T-helper 2 cell treated with Interferon-gamma antibody and Interleukin-4, amounts not matched to agents 5 μg/mL and 100 μg/mL, for 36 hours (primary cell): ENCODE measurements around the gene JAZF1.

Experiments
- DNase-seq: peaks from one replicate; pipeline ENCODE4 v3.0.0; 2021; ENCODE audit warnings: low spot score
- H3K27ac Mint-ChIP-seq: one replicate; pipeline ENCODE4 v1.8.0; 2021; ENCODE audit warnings: mild to moderate bottlenecking, mixed read lengths
- H3K27me3 Mint-ChIP-seq: one replicate; pipeline ENCODE4 v1.8.0; 2021; ENCODE audit warnings: low read depth, mixed read lengths
- H3K36me3 Mint-ChIP-seq: one replicate; pipeline ENCODE4 v1.8.0; 2021; ENCODE audit warnings: low read depth, mixed read lengths
- H3K4me1 Mint-ChIP-seq: one replicate; pipeline ENCODE4 v1.8.0; 2021; ENCODE audit warnings: low read depth, mixed read lengths
- H3K4me3 Mint-ChIP-seq: one replicate; pipeline ENCODE4 v1.8.0; 2022; ENCODE audit warnings: mild to moderate bottlenecking, moderate library complexity, mixed read lengths
- H3K9me3 Mint-ChIP-seq: one replicate; pipeline ENCODE4 v1.8.0; 2021; ENCODE audit warnings: mixed read lengths

Gene JAZF1

GRCh38 chr7:28005075-28005846 is 175.3 kb downstream of the JAZF1 start:
- no peaks in the 10 kb centered on the region for H3K36me3 Mint-ChIP-seq

GRCh38 chr7:28003408-28003807 is 177.2 kb downstream of the JAZF1 start:
- Mint-ChIP-seq H3K9me3 (no peaks in the 10 kb centered on the region), H3K36me3 (no peaks in the 10 kb centered on the region), H3K4me1 (no peaks in the 10 kb centered on the region), H3K27me3 (no peaks in the 10 kb centered on the region), H3K27ac (no peak overlapping the region), H3K4me3 (no peak overlapping the region)
- DNase-seq = no peak

More at GRCh38 chr7:28005075-28005846, 175.3 kb downstream of the JAZF1 start:
- no peaks in the 10 kb centered on the region for H3K9me3 Mint-ChIP-seq
- DNase-seq = no peak
- no peak overlapping the region for H3K27ac Mint-ChIP-seq
- H3K4me3 Mint-ChIP-seq = no peak overlapping the region
- no peaks in the 10 kb centered on the region for H3K4me1 Mint-ChIP-seq
- H3K27me3 Mint-ChIP-seq = peaks cover 4% of the 10 kb centered on the region

- H3K4me1 Mint-ChIP-seq = no peaks in the 10 kb centered on the region
- H3K36me3 Mint-ChIP-seq = no peaks in the 10 kb centered on the region
- DNase-seq = no peak
- no peaks in the 10 kb centered on the region for H3K9me3 Mint-ChIP-seq
- no peak overlapping the region for H3K4me3 Mint-ChIP-seq
- H3K27me3 Mint-ChIP-seq = peaks cover 2% of the 10 kb centered on the region
- no peak overlapping the region for H3K27ac Mint-ChIP-seq
Measured at GRCh38 chr7:28002638-28003037, 178.0 kb downstream of the JAZF1 start.

GRCh38 chr7:28001896-28002295 is 178.7 kb downstream of the JAZF1 start:
- Mint-ChIP-seq H3K36me3 (no peaks in the 10 kb centered on the region), H3K4me3 (no peak overlapping the region), H3K4me1 (no peaks in the 10 kb centered on the region), H3K27me3 (peaks cover 2% of the 10 kb centered on the region), H3K27ac (no peak overlapping the region), H3K9me3 (no peaks in the 10 kb centered on the region)
- DNase-seq = no peak

- no peaks in the 10 kb centered on the region for H3K9me3 Mint-ChIP-seq
- no peaks in the 10 kb centered on the region for H3K4me1 Mint-ChIP-seq
- H3K27me3 Mint-ChIP-seq = peaks cover 6% of the 10 kb centered on the region
- no peak overlapping the region for H3K27ac Mint-ChIP-seq
- DNase-seq = no peak
- H3K36me3 Mint-ChIP-seq = no peaks in the 10 kb centered on the region
- H3K4me3 Mint-ChIP-seq = no peak overlapping the region
Measured at GRCh38 chr7:27999829-28000228, 180.8 kb downstream of the JAZF1 start.

GRCh38 chr7:27998382-27998781 is 182.2 kb downstream of the JAZF1 start:
- Mint-ChIP-seq H3K9me3 (no peaks in the 10 kb centered on the region), H3K36me3 (no peaks in the 10 kb centered on the region), H3K27ac (no peak overlapping the region), H3K4me1 (no peaks in the 10 kb centered on the region), H3K4me3 (no peak overlapping the region), H3K27me3 (peaks cover 10% of the 10 kb centered on the region)
- no peak for DNase-seq

- no peaks in the 10 kb centered on the region for H3K4me1 Mint-ChIP-seq
- H3K9me3 Mint-ChIP-seq = no peaks in the 10 kb centered on the region
- no peaks in the 10 kb centered on the region for H3K36me3 Mint-ChIP-seq
- no peak overlapping the region for H3K27ac Mint-ChIP-seq
- no peak overlapping the region for H3K4me3 Mint-ChIP-seq
- peaks cover 12% of the 10 kb centered on the region for H3K27me3 Mint-ChIP-seq
- DNase-seq = no peak
Measured at GRCh38 chr7:27997188-27997707, 183.3 kb downstream of the JAZF1 start.

- no peaks in the 10 kb centered on the region for H3K4me1 Mint-ChIP-seq
- no peak for DNase-seq
Measured at GRCh38 chr7:27996141-27996540, 184.5 kb downstream of the JAZF1 start.

GRCh38 chr7:27995228-27995627 is 185.4 kb downstream of the JAZF1 start:
- H3K4me3 Mint-ChIP-seq = no peak overlapping the region
- H3K27ac Mint-ChIP-seq = no peak overlapping the region
- peaks cover 17% of the 10 kb centered on the region for H3K27me3 Mint-ChIP-seq
- H3K9me3 Mint-ChIP-seq = no peaks in the 10 kb centered on the region
- no peaks in the 10 kb centered on the region for H3K36me3 Mint-ChIP-seq
- no peak for DNase-seq
- H3K4me1 Mint-ChIP-seq = no peaks in the 10 kb centered on the region

More at GRCh38 chr7:27996141-27996540, 184.5 kb downstream of the JAZF1 start:
- no peaks in the 10 kb centered on the region for H3K36me3 Mint-ChIP-seq
- H3K27me3 Mint-ChIP-seq = peaks cover 15% of the 10 kb centered on the region
- no peak overlapping the region for H3K27ac Mint-ChIP-seq
- no peak overlapping the region for H3K4me3 Mint-ChIP-seq
- no peaks in the 10 kb centered on the region for H3K9me3 Mint-ChIP-seq

GRCh38 chr7:27994639-27995038 is 186.0 kb downstream of the JAZF1 start:
- DNase-seq = no peak
- Mint-ChIP-seq H3K4me1 (no peaks in the 10 kb centered on the region), H3K9me3 (no peaks in the 10 kb centered on the region), H3K27ac (no peak overlapping the region), H3K4me3 (no peak overlapping the region), H3K27me3 (peaks cover 17% of the 10 kb centered on the region), H3K36me3 (no peaks in the 10 kb centered on the region)

GRCh38 chr7:27992755-27993493 is 187.7 kb downstream of the JAZF1 start:
- no peaks in the 10 kb centered on the region for H3K4me1 Mint-ChIP-seq
- H3K9me3 Mint-ChIP-seq = peaks cover 7% of the 10 kb centered on the region
- H3K36me3 Mint-ChIP-seq = no peaks in the 10 kb centered on the region
- no peak for DNase-seq
- H3K27me3 Mint-ChIP-seq = peaks cover 17% of the 10 kb centered on the region
- no peak overlapping the region for H3K4me3 Mint-ChIP-seq
- no peak overlapping the region for H3K27ac Mint-ChIP-seq

GRCh38 chr7:27992097-27992496 is 188.5 kb downstream of the JAZF1 start:
- H3K9me3 Mint-ChIP-seq = peaks cover 10% of the 10 kb centered on the region
- no peak for DNase-seq
- no peak overlapping the region for H3K4me3 Mint-ChIP-seq
- no peaks in the 10 kb centered on the region for H3K36me3 Mint-ChIP-seq
- no peaks in the 10 kb centered on the region for H3K4me1 Mint-ChIP-seq
- H3K27ac Mint-ChIP-seq = no peak overlapping the region
- H3K27me3 Mint-ChIP-seq = peaks cover 14% of the 10 kb centered on the region

- Mint-ChIP-seq H3K4me3 (no peak overlapping the region), H3K27ac (no peak overlapping the region), H3K36me3 (no peaks in the 10 kb centered on the region), H3K27me3 (peaks cover 13% of the 10 kb centered on the region), H3K9me3 (peaks cover 10% of the 10 kb centered on the region), H3K4me1 (no peaks in the 10 kb centered on the region)
- no peak for DNase-seq
Measured at GRCh38 chr7:27991006-27991528, 189.5 kb downstream of the JAZF1 start.

GRCh38 chr7:27976531-27976930 is 204.1 kb downstream of the JAZF1 start:
- DNase-seq = no peak
- Mint-ChIP-seq H3K4me3 (no peak overlapping the region), H3K9me3 (peaks cover 13% of the 10 kb centered on the region), H3K27ac (no peak overlapping the region), H3K36me3 (peaks cover 2% of the 10 kb centered on the region), H3K27me3 (peaks cover 33% of the 10 kb centered on the region), H3K4me1 (peaks cover 12% of the 10 kb centered on the region)
